Bronchial epithelial cell (primary cell): Measurements from ENCODE around the gene ZNF384. TPM values are rescaled to one million over a fixed set of nuclear protein-coding genes. Genes with fewer than 3 reads are reported as not detected.

Experiments
- DNase-seq: peaks from one replicate; pipeline ENCODE4 v3.0.0-alpha.2; 2010; ENCODE audit warnings: low read depth
- FAIRE-seq: peaks from 2 replicates; lab custom pipeline; 2011; peaks lifted over from hg19 to GRCh38; lab: Jason Lieb, UNC
- H3K27me3 ChIP-seq: 2 replicates; pipeline ENCODE4 v1.5.1; 2011; ENCODE audit warnings: low read length; ENCODE audit not compliant: control insufficient read depth, insufficient read depth
- H3K36me3 ChIP-seq: 2 replicates; pipeline ENCODE4 v1.5.1; 2011; ENCODE audit warnings: low read length; ENCODE audit not compliant: control insufficient read depth, insufficient read depth
- H3K4me3 ChIP-seq: 2 replicates; pipeline ENCODE4 v1.5.1; 2011; ENCODE audit warnings: mild to moderate bottlenecking, low read depth, low read length, control low read depth
- total RNA-seq: library from RNA; depleted of rRNA; stranded (reverse); fragments of >200 nt; gene quantifications from 2 replicates; pipeline ENCODE4 v1.2.1, GENCODE V29; 2014
- TF ChIP-seq, protein P1 (sequence below): IDR thresholded peaks from 2 replicates; pipeline ENCODE4 v1.5.1; 2011; ENCODE audit warnings: mild to moderate bottlenecking, moderate library complexity, low read length, control low read depth, inconsistent platforms; ENCODE audit not compliant: insufficient read depth, severe bottlenecking

Gene ZNF384
- total RNA-seq, 1 donor from 2014 or later = 5.3 TPM

DNA sequence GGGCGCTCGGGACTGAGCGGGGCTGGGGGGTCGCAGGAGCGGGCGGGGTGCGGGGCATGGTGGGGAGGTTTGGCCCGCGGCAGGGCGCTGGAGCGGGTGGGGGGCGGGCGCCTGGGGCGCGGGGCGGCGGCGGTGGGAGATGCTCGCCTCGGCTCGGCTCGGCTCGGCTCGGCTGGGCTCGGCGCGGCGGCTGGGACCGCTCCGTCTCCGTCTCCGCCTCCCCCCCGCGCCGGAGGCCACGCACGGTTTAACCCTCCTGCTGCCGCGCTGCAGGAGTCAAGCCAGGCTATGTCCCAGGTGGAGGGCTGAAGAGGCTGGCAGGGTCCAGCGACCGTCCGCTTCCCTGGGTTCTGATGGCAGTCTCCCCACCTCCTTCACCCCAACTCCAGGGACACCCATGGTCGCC is 11.5 kb upstream of the ZNF384 start, which contains the start of gene PIANP:
PIANP (minus strand) TSS at position 170 of the 406 bp plus-strand sequence. CDS start 2,754 bp downstream, outside the sequence.
- Histone ChIP-seq H3K4me3 (peak within 1 kb of the TSS; percentile 23), H3K36me3 (no peaks in the 10 kb centered on the region), H3K27me3 (peaks cover 24% of the 10 kb centered on the region)
- DNase-seq (no peak), FAIRE-seq (no peak)
- TF ChIP-seq, protein P1, sequence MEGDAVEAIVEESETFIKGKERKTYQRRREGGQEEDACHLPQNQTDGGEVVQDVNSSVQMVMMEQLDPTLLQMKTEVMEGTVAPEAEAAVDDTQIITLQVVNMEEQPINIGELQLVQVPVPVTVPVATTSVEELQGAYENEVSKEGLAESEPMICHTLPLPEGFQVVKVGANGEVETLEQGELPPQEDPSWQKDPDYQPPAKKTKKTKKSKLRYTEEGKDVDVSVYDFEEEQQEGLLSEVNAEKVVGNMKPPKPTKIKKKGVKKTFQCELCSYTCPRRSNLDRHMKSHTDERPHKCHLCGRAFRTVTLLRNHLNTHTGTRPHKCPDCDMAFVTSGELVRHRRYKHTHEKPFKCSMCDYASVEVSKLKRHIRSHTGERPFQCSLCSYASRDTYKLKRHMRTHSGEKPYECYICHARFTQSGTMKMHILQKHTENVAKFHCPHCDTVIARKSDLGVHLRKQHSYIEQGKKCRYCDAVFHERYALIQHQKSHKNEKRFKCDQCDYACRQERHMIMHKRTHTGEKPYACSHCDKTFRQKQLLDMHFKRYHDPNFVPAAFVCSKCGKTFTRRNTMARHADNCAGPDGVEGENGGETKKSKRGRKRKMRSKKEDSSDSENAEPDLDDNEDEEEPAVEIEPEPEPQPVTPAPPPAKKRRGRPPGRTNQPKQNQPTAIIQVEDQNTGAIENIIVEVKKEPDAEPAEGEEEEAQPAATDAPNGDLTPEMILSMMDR = no peak

DNA sequence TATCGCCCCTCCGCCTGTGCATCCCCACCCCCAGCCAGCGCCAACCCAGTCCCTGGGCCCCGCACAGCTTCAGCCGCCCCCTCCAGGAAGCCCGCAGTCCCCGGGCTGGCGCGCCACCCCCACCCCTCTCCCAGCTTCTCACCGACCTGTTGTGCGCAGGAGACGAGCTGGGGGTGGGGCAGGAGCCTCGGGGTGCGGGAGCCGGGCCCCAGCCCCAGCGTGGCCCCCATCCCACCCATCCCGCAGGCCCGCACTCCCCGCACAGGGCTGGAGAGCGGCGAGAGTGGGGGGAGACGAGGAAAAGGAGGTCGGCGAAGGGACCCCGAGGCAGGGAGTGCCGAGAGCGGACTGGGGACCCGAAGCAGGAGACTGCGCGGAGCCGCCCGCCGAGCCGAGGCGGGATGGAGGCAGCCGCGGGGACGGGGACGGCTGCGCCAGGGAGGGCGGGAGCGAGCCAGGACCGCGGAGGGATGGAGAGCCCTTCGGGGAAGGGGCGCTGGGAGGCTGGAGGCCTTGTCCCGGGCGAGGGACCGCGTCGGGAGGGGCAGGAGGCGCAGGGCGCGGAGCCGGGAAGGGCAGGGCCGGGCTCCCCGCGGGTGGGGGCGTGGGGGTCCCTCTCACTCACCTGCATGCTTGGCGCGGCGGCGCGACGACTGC is 10.9 kb upstream of the ZNF384 start:
- peak overlapping the region; percentile 23 for H3K4me3 ChIP-seq
- DNase-seq (no peak), FAIRE-seq (no peak)
- H3K27me3 ChIP-seq = peaks cover 24% of the 10 kb centered on the region
- TF ChIP-seq, protein P1 = no peak
- H3K36me3 ChIP-seq = no peaks in the 10 kb centered on the region

DNA sequence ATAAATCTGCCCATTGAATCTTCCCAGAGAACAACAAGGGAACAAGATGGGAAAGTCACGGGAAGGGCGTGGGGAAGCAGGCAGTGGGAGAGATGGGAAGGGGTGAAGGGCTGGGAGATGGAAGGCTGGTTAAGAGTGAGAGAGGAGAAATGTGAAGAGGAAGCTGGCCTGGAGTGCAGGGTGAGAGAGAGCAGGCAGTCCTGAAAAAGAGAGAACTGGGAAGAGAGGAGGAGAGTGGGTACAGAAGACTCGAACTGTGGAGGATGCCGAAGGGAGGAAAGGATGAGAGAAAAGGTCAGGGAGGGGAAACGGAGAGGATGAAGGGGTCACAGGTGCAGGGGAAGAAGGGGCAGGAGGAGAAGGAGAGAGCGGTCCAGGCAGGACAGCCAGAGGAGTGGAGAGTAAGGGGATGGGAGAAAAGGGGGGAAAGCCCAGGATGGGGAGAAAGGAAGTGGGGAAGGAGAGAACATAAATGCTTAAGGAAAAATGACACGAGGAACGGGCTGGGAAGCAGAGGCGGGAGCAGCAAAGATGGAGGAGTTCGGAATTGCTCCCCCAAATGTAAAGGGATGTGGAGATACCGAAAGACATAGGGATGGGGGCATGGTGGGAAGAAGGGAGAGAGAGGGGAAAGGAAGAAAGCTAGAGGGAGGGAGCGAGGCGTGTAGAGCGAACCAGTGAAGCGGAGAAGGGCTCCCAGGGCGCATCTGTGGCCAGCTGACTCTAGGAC is 10.2 kb upstream of the ZNF384 start:
- Histone ChIP-seq H3K27me3 (peaks cover 24% of the 10 kb centered on the region), H3K4me3 (no peak overlapping the region), H3K36me3 (no peaks in the 10 kb centered on the region)
- TF ChIP-seq, protein P1 = no peak
- DNase-seq (no peak), FAIRE-seq (no peak)

DNA sequence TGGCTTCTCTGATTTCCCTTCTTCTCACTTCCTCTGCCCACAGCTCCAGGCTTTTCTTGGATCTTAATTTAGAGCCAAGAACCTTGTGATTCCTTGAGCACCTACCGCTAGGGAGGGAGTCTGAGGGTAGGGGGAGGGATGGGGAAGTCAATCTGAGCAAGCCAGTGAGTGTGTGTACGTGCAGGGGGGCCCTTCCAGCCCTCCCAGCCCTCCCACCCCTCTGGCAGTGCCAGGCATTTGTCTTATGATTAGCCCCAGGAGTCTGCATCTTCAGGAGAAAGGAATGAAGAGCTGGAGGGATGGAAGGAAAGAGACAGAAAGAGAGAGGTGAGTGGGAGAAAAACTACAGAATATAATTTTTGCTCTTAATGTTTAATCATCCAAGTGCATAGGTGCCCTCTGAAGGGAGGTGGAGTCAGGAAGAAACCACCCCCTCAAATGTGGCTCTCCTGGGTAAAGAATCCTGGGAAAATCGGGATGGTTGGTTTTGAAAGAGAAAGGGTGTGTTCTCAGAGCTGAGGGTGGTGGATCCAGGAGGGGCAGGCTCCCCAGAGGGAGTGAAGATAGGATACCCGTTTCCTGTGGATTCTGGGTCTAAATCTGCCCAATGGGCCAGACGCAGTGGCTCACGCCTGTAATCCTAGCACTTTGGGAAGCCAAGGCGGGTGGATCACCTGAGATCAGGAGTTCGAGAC is 9.3 kb upstream of the ZNF384 start:
- DNase-seq (no peak), FAIRE-seq (no peak)
- Histone ChIP-seq H3K4me3 (no peak overlapping the region), H3K27me3 (peaks cover 24% of the 10 kb centered on the region), H3K36me3 (no peaks in the 10 kb centered on the region)
- TF ChIP-seq, protein P1 = no peak

DNA sequence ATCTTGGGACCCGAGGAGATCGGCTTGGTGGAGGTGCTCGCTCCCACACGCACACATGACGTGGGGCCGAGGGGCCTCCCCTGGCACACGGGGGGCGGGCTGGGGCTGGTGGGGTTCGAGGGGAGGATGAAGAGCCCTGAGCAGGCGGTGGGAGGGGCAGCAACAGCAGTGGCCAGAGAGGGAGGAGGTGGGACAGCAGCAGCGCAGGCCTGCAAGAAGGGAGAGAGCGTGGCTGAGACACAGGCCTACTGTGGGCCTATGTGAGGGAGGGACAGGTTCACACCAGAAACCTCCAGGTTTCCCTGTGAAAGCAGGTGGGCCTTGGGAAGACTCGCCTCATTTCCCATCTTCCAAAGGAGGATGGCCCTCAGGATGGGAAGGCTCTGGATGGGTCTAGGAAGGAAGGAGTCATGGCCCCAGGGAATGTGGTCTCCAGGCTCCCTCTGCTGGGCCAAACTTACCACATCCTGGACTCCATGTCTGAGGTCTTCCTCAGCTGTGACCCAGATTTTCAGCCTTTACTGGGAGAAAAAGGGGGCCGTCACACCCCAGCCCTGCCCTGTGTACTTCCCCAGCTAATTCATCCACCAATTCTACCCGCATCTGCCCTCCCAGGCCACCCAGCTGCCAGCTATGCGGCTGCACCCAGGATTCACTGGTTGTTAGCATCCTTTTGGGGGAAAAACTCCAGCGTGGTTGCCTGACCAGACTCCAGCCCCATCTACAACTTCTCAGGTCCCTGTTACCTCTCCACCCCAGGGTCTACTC is 8.6 kb upstream of the ZNF384 start:
- DNase-seq (peak; percentile 45), FAIRE-seq (peak; percentile 7)
- Histone ChIP-seq H3K4me3 (no peak overlapping the region), H3K27me3 (peaks cover 24% of the 10 kb centered on the region), H3K36me3 (no peaks in the 10 kb centered on the region)
- TF ChIP-seq, protein P1 = peak; percentile 74
